ENCODE results near the gene PDZRN3. TPM values are rescaled to one million over a fixed set of nuclear protein-coding genes. Genes with fewer than 3 reads are reported as not detected.

Gene PDZRN3
- total RNA-seq, 1 experiment from 2014 or later: 0.17 TPM

GRCh38 chr3:73403444-73403843, 221.3 kb downstream of the PDZRN3 start (continued):
- TF ChIP-seq TCF7L2 (IDR thresholded peaks at IDR 0.05; ENCODE audit: borderline replicate concordance, extremely low read depth, insufficient read depth, insufficient read length): no peak

- ChIA-PET CTCF (no interaction called here), RAD21 (ENCODE audit: low non-redundant PET in 1 of 2, low total read pairs in 2 of 2, uncharacterized antibody in 2 of 2, unreplicated experiment in 2 of 2) (no interaction called here), POLR2A (no interaction called here)
- DNase-seq (ENCODE audit: low read depth, low spot score) (no peak), ATAC-seq (no peak)
- Histone ChIP-seq H3K4me3 (replicated peaks in 1 of 2; ENCODE audit: low read depth in 1 of 2, low read length in 2 of 2) (no peak overlapping the region), H3K9ac (ENCODE audit: low read length) (no peak overlapping the region), H4K20me1 (ENCODE audit: insufficient read depth) (no peaks in the 10 kb centered on the region), H2AFZ (ENCODE audit: low read depth, low read length, poor library complexity, severe bottlenecking) (no peak overlapping the region), H3K36me3 (ENCODE audit: control insufficient read depth in 1 of 2, insufficient read depth in 2 of 2, low read length in 2 of 2) (no peaks in the 10 kb centered on the region), H3K4me1 (ENCODE audit: control insufficient read depth in 1 of 2, insufficient read depth in 2 of 2, low read length in 2 of 2) (no peaks in the 10 kb centered on the region), H3K9me3 (ENCODE audit: control insufficient read depth in 1 of 2, insufficient read depth in 1 of 2, low read depth in 1 of 2, low read length in 2 of 2) (no peaks in the 10 kb centered on the region), H3K27me3 (ENCODE audit: insufficient read depth, low read length) (peaks cover 23% of the 10 kb centered on the region), H3K27ac (ENCODE audit: low read depth, low read length) (no peak overlapping the region), H3K4me2 (ENCODE audit: low read length) (no peak overlapping the region), H3K79me2 (ENCODE audit: insufficient read depth, low read length) (no peaks in the 10 kb centered on the region), H3K9me2 (ENCODE audit: insufficient read depth) (no peaks in the 10 kb centered on the region)
- intact Hi-C loops (cut with micrococcal nuclease): no loop called here
- TF ChIP-seq ZNF274 (IDR thresholded peaks at IDR 0.05; ENCODE audit: low read depth, low read length) (no peak), SIN3A (IDR thresholded peaks at IDR 0.05; ENCODE audit: low read depth) (no peak)
- no TSS peak for BruUV-seq (replicated peaks)
These were observed 223.0 kb downstream of the PDZRN3 start for GRCh38 chr3:73401616-73402279.

DNA sequence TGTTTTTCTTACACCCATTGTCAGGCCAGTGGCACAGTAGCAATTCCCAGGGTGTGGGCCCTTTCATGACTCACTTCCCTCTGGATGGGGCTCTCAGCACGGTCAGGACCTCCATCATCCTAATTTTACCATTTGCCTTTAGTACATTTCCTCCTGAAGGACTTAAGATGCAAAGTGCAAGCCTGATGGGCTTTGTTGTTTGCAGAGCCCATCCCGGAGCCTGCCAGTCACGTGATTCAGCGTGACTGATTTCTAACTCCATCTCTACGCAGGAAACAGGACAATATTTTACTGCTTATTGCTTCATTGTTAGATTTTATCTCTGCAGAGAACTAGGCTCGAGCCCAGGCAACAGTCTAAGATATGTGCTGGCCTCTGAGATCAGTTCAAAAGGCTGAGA, 223.7 kb downstream of the PDZRN3 start:
- ChIA-PET RAD21 (ENCODE audit: low non-redundant PET in 1 of 2, low total read pairs in 2 of 2, uncharacterized antibody in 2 of 2, unreplicated experiment in 2 of 2) (no interaction called here), POLR2A (no interaction called here), CTCF (no interaction called here)
- no peaks in the 10 kb centered on the region for H3K4me1 ChIP-seq (ENCODE audit: control insufficient read depth in 1 of 2, insufficient read depth in 2 of 2, low read length in 2 of 2)
- H3K4me3 ChIP-seq (replicated peaks in 1 of 2; ENCODE audit: low read depth in 1 of 2, low read length in 2 of 2): no peak overlapping the region
- intact Hi-C loops (cut with micrococcal nuclease): no loop called here
- H3K27ac ChIP-seq (ENCODE audit: low read depth, low read length): no peak overlapping the region
- H2AFZ ChIP-seq (ENCODE audit: low read depth, low read length, poor library complexity, severe bottlenecking): no peak overlapping the region
- BruUV-seq (replicated peaks): no TSS peak
- no peaks in the 10 kb centered on the region for H3K9me3 ChIP-seq (ENCODE audit: control insufficient read depth in 1 of 2, insufficient read depth in 1 of 2, low read depth in 1 of 2, low read length in 2 of 2)
- H3K4me2 ChIP-seq (ENCODE audit: low read length): no peak overlapping the region
- ATAC-seq (no peak), DNase-seq (ENCODE audit: low read depth, low spot score) (no peak)
- no peaks in the 10 kb centered on the region for H3K36me3 ChIP-seq (ENCODE audit: control insufficient read depth in 1 of 2, insufficient read depth in 2 of 2, low read length in 2 of 2)
- H3K79me2 ChIP-seq (ENCODE audit: insufficient read depth, low read length): no peaks in the 10 kb centered on the region
- H4K20me1 ChIP-seq (ENCODE audit: insufficient read depth): no peaks in the 10 kb centered on the region
- H3K9me2 ChIP-seq (ENCODE audit: insufficient read depth): no peaks in the 10 kb centered on the region
- H3K27me3 ChIP-seq (ENCODE audit: insufficient read depth, low read length): peaks cover 23% of the 10 kb centered on the region
- no peak overlapping the region for H3K9ac ChIP-seq (ENCODE audit: low read length)
- TF ChIP-seq YY1 (IDR thresholded peaks at IDR 0.05; ENCODE audit: extremely low read depth, insufficient replicate concordance, low read depth, low read length) (no peak), EZH2phosphoT487 (IDR thresholded peaks at IDR 0.05; ENCODE audit: borderline replicate concordance) (no peak), EZH2 (IDR thresholded peaks at IDR 0.05) (no peak), TCF7L2 (IDR thresholded peaks at IDR 0.05; ENCODE audit: borderline replicate concordance, extremely low read depth, insufficient read depth, insufficient read length) (no peak), POLR2A (IDR thresholded peaks at IDR 0.05; ENCODE audit: borderline replicate concordance, extremely low read depth, insufficient read depth, insufficient read length) (no peak), ATF3 (IDR thresholded peaks at IDR 0.05) (no peak), JUND (IDR thresholded peaks at IDR 0.05) (no peak), REST (IDR thresholded peaks at IDR 0.05; ENCODE audit: low read depth) (no peak), CBX3 (IDR thresholded peaks at IDR 0.05; ENCODE audit: low read depth) (no peak), SIN3A (IDR thresholded peaks at IDR 0.05; ENCODE audit: low read depth) (no peak), RAD21 (IDR thresholded peaks at IDR 0.05; ENCODE audit: low read depth) (no peak)
- TF ChIP-seq, protein P1, sequence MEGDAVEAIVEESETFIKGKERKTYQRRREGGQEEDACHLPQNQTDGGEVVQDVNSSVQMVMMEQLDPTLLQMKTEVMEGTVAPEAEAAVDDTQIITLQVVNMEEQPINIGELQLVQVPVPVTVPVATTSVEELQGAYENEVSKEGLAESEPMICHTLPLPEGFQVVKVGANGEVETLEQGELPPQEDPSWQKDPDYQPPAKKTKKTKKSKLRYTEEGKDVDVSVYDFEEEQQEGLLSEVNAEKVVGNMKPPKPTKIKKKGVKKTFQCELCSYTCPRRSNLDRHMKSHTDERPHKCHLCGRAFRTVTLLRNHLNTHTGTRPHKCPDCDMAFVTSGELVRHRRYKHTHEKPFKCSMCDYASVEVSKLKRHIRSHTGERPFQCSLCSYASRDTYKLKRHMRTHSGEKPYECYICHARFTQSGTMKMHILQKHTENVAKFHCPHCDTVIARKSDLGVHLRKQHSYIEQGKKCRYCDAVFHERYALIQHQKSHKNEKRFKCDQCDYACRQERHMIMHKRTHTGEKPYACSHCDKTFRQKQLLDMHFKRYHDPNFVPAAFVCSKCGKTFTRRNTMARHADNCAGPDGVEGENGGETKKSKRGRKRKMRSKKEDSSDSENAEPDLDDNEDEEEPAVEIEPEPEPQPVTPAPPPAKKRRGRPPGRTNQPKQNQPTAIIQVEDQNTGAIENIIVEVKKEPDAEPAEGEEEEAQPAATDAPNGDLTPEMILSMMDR (IDR thresholded peaks at IDR 0.05 in 2 of 3, conservative IDR thresholded peaks at IDR 0.05 in 1 of 3; ENCODE audit: borderline replicate concordance in 1 of 3, insufficient read depth in 1 of 3, low read depth in 2 of 3, low read length in 2 of 3): no peak

All from HCT116 (cell line).